UCSD-AML1 (cell line): ENCODE measurements around the gene PDZD4.

ENCODE experiments used
- DNase-seq: peaks from one replicate; lab custom pipeline; 2025; ENCODE audit not compliant: unreplicated experiment; lab: John Stamatoyannopoulos, UW

PDZD4 gene

GRCh38 chrX:153829799-153830639 is at the start of gene PDZD4:
Gene PDZD4 (minus strand): TSS chrX:153830544. CDS start chrX:153830298, 246 bp downstream.
- no peak for DNase-seq

- DNase-seq = no peak
These were observed 49.5 kb upstream of the PDZD4 start for GRCh38 chrX:153879741-153880439.

GRCh38 chrX:153878969-153879653 is 48.8 kb upstream of the PDZD4 start:
- DNase-seq = no peak

- no peak for DNase-seq
These were observed 48.0 kb upstream of the PDZD4 start for GRCh38 chrX:153878345-153878744.

GRCh38 chrX:153877571-153878261 is 47.4 kb upstream of the PDZD4 start:
- no peak for DNase-seq

DNA sequence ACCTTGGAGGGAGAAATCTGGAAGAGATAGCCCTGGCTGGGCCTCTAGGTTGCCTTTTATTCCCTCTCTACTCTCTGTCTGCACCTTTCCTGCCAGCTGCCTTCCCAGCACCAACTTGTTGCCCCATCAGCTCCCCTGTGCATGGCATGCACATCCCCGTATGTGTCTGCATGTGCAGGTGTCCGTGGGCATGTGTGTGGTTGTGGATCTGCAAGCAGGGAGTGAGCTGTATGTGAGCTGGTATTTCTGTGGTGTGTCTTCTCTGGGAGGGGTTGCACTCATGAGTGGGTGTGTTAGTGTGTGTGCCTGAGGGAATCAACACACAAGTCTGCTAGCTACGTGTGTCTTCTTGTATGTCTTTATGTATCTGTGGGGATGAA is 45.8 kb upstream of the PDZD4 start:
- no peak for DNase-seq

DNA sequence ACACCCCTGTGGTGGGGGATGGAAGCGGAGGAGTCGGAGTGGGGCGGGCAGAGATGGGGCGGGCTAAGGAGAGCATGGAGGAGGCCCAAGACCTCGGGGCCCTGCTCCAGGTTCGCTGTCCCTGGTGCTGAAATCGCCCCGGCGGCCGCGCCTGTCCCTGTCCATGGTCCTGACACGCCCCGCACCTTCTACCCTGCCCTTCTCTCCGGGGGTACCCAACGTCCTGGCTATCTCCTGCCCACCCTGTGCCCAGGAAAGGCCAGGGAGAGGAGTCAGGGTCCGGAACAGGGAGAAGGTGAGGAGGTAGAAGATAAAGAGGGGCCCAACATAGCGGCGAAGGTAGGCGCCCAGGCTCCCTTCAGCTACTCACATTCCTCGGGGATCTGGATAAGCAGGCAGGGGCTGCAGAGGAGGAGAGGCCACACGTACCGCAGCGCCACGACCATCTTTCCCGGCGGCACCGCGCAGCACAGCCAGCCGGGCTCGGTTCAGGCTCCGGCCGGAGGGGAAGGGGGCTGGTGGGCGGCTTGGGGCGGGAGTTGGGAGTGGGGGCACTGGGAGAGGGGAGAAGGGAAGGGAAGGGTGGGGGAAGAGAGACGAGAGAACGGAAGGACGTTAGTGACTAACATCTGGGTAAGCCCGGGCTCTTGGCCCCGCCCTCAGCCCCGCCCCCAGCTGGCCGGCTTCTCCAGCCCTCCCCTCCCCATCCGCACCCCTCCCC is 45.2 kb upstream of the PDZD4 start:
- DNase-seq = peak; percentile 65

GRCh38 chrX:153874366-153875125 is 44.2 kb upstream of the PDZD4 start:
- no peak for DNase-seq

DNA sequence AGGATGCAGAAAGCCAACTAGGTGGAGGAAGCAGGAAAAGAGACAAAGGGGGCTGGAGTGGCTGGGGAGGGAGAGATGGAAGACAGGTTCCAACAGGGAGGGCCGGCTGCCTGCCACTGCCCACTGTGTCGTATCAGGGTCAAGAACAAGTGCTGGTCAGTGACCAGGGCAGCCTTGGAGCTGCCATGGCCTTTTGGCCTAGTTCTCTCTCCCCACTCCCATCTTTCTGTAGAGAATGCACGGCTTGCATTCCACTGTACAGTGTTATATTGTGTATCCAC is 43.7 kb upstream of the PDZD4 start:
- DNase-seq = no peak

DNA sequence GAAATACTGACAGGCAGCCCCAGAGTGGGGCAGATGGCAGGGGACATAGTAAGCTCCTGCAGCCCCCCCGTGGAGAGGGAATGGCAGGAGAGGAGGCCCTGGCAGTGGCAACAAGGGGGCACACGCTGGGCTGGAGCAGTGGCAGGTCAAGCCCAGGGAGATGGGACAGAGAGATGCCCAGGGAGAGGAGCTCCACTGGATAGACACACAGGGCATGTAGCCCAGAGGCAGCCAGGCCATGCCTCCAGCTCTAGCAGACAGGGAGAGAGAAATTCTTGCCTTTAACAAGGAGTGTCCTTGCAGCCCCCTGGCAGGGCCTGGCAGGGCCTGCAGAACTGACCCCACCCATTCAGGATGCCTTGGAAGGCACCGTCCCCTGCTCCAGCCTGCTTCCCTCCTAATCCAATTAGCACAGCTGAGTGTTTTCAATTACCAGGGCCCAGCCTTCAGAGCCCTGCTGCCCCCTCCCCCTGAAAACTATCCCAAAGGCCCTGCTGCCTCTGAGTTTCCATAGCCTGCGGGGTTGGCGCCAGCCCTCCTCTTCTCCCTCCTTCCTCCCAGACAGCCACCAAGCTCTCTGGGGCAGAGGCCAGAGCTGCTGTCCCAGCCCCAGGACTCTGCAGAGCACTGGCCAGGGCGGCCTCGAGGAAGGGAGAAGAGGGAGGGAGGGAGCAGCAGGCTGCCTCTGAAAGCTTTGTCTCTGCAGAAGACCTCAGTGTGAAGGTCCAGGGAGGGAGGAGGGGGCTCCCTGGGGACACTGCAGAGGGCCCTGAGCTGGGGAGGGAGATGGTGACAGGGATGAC is 43.1 kb upstream of the PDZD4 start:
- DNase-seq = no peak

DNA sequence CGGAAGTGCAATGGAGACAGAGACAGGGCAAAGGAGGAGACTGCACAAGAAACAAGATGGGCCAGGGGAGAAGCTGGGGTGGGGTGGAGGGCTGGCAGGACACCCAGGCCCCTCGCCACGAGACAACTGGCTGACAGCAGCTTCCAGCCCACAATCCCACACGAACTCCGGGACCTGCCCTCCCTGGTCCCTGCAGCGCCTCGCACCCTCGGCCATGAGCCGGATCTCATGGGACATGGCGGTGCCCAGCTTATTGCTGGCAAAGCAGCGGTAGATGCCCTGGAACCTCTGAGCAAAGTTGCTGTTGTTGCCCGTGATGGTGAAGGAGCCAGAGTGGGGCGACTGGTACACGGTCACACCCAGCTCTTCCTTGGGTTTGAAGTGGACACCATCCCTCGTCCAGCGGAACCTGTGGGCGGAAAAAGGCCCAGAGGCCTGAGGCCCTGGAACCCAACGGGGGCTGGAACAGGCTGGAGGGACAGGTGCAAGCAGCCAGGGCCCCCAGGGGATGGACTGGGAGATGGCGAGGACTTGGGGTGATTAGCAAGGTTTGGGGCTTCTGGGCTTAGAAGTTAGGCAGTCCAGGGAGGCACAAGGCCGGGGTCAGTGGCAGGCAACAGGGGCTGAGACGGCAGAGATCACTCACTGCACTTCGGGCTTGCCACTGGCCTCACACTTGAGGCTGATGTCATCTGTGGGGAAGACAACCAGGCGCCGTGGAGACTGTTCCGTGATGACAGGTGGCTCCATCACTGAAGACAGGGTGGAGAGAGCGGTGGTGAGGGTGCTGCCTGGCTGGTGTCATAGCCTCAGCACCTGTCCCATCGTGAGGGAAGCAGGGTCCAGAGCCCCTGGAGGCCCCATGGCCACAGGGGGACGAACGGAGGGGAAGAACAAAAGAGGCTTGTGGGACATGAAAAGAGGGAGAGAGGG is 41.9 kb upstream of the PDZD4 start:
- DNase-seq = no peak

DNA sequence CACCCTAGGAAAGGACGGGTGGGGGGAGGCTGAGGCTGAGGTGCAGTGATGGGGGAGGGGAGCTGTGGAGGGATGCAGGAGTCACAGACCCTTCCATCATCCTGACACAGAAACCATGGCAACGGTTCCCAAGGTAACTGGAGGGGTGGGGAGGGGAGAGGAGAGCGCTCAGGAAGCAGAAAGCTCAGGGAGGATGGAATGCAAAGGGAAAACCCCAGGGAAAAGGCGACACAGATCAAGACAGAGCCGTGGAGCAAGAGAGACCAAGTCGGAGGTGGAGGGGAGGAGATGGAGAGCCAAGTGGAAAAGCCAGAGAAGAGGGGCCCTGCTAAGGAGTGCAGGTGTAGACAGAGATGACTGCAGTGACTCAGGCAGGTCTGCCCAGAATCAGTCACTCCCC is 41.1 kb upstream of the PDZD4 start:
- DNase-seq = no peak

DNA sequence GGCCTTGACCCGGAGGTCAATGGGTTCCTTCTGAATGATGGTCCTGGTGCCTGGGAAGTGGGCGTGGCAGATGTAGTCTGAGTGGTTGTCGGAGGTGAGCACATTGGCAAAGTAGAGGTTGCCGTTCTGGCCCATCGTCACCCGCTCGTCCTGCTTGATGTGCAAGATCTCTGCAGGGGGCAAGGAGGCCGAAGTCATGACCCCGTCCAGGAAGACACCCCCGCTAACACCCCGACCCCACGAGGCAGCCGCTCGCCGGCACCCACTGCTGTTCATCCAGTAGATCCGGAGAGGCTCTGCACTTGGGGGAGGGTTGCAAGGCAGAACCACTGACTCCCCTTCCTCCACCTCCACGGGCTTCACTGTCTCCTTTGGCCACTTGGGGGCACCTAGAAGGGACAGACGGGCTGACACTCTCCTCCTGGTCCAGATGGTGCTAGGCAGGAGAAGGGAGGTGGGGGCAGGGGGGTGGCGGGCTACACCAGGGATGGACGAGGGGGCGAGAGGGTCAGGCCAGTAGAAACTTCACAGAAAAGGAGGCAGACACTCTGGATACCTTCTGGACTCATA is 40.5 kb upstream of the PDZD4 start:
- no peak for DNase-seq

DNA sequence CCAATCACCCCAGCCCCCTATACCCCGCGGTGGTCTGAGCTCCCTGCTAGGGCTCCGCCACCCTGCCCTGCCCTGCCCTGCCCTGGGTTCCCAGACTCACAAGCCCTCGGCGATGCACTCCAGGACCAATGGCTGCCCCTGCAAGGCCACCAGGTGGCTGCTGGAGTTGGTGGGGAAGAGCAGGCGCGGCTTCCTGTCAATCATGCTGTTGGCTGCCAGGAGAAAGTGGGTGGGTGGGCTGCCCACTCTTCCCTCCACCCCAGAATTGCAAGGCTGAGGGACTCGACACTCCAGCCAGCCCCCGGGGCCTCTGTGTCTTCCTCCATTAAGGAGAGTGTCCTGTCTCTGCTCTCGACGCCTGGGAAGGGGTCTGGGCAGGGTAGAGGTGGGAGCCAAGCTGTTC is 39.9 kb upstream of the PDZD4 start:
- no peak for DNase-seq

GRCh38 chrX:153869473-153870287 is 39.3 kb upstream of the PDZD4 start:
- DNase-seq = no peak

DNA sequence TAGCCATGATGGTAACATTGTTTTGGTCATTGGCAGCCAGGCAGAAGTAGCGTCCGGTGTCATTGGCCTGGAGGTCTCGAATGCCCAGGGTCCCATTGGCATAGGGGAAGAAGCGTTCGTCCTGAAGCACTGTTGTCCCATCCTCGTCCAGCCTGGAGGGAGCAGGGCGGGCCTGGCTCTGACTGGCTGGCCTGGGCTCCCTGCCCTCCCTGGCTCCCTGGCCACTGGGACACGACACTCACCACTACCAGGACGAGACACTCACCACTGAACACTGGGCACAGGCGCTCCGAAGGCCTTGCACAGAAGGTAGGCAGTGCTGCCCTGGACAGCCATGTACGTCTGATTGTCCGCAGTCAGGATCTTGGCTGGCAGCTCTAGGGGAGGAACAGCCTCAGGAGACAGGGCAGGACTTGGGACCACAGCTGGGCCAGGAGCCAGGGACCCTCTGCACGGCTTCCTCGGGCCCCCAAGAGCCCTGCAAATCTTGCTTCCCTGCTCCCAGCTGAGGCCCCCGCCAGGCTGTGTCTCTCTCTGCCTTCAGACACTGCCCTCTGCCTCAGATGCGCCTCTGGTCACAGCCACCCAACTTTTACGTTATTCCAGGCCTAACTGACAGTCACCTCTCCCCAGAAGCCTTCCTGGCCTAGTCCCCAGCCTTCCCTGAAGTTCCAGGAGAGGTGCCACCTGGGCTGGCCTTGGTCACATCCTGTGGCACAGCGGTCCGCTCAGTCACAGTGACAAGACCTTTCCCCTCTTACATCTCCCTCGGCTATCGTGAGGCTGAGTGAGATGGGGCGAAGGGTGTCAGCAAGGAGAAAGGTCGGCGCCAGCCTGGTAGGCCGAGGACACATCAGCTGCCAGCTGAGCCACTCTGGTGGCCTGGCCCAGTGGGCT is 38.5 kb upstream of the PDZD4 start:
- no peak for DNase-seq
